Medulla oblongata (tissue), 1 donor: Measurements from ENCODE around the gene SHFL.

Experiments used
- DNase-seq: peaks from one replicate; pipeline ENCODE4 v3.0.0-alpha.2; 2015; ENCODE audit errors: extremely low spot score

The SHFL gene

DNA sequence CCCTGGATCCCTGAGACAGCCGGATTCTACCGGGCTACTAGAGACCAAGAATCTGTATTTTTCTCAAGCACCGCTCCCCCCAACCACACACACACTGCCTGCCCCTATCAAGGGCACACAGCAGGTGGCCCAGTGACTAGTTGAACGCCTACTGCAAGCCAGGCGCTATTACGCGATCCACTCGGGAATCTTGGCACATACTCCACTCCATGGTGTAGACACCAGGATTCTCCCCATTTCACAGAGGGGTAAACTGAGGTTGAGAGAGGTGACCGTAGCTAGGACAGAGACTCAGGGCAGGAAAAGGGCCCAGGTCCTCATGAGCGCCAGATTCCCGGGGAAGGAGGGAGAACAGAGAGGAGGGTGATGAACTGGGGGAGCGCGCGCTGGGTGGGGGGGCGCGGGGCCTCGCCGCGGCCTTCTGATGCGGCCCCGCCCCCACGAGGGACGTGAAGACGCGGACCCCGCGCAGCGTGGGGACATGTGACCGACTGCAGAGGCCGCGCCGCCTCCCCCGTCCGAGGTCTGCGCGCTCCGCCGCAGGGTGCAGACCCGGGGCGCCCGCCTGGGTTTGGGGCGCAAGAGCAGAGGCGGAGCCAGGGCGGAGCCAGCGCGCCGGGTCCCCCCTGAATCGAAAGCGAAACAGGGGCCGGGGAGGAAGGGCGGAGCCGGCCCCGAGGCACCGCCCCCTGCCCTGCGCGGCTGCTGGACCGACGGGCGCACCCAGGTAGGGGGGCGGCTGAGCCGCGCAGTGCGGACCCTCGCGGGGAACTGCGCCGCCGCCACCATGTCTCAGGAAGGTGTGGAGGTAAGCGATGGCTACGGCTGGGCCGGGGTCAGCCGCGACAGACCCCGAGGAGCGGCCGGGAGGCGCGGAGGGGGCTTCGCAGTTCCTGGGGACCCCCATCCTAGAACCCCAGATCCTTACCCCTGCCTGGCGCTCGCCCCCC is at the start of gene SHFL:
TSS of gene SHFL (plus strand) at position 677 of the 950 bp plus-strand sequence. CDS start at position 788, 111 bp downstream.
- peak; percentile 66 for DNase-seq

DNA sequence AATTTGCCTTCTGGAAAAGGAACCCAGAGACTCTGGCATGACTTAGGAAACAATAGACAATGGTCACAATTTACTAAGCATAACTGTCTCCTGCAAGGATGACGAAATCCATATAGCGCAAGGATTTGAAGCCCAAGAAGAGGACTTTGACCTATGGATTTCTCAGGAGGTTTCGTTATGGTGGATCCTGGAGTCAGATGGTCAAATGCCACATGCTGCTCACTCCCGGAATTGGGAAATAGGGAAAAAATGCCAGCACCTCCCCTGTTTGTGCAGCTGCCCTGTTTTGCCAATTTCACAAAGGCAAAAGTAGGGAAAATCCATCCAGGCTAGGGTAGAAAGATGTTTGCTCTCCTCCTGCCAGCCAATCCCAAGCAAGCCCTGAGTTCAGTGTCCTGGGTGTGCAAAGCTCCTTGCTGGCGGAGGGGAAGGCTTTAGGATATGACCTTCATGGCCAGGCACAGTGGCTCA is 49.5 kb upstream of the SHFL start:
- no peak for DNase-seq

DNA sequence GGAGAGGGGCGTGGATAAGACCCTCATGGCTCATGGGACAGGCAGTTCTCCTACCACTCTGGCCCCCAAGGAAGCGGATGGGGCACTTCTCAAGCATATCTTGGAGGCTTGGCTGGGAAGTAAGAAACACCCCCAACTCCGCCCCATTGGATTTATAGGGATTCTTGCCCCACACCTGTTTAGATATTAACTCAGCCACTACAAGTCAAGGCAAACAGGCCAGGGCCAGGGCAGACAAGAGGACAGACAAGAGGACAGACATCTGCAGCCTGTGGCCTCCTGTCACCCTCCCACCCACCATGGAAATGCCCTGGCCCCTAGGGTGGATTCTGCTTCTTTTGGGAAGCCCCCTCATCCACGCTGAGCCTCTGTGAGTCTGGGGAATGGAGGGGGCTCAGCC is 48.8 kb upstream of the SHFL start:
- no peak for DNase-seq

DNA sequence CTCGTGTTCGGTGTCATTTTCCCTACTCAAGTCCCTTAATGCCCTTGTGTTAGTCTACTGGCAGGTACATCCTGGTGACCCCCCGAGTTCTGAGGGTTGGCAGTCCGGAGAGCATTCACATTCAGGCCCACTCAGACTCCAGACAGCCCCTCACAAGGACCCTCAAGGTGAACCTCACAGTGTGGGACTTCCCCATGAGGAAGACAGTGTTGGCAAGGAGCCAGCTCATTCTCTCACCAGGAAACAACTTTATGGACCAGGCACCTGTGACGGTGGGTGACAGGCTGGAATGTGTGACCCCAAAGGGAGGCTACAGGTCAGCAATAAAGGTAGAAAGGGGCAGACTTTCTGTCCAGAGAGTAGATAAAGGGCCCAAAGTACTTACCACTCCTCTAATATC is 48.3 kb upstream of the SHFL start:
- DNase-seq: no peak

DNA sequence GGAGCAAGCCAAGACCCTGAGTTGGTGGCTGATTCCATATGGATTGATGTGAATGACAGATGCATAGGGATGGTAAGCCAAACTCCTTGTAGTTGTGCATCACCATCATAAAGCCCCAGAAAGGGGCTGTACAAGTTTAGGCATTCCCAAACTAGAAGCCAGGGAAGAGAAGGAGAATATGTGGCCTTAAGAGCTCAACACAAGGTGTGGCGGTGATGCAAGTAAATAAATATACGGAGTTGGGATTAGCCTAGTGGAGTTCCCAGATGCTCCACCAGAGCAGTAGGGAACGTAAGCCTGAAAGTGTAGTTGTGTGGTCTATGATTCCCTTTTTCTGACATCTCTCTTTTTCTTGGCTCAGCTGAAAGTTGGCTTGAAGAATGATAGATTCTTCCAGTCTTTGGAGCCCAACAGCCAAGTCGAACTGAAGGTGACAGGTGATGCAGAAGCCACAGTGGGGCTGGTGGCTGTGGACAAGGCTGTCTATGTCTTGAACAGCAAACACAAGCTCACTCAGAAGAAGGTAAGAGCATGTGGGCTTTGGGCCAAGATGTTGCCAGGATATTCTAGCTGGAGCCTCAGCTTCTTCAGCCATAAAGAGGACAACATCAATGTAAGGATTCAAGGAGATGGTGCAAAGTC is 42.7 kb upstream of the SHFL start:
- no peak for DNase-seq

DNA sequence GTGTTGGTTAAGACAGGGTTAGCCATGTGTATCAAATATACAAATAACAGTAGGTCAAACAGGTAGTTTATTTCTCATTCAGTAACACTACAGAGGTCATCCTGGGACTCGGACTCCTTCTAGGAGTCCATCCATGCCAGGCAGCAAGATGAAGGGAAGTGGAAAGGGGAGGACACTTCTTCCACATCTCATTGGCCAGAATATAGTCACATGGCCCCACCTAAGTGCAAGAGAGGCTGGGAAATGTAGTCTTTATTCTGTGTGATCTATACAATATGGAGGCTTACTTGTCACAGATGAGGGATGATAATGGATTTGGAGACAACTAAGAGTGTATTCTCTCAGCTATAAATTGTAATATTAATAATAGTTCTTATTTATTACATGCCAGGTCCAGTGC is 41.7 kb upstream of the SHFL start:
- DNase-seq: no peak

DNA sequence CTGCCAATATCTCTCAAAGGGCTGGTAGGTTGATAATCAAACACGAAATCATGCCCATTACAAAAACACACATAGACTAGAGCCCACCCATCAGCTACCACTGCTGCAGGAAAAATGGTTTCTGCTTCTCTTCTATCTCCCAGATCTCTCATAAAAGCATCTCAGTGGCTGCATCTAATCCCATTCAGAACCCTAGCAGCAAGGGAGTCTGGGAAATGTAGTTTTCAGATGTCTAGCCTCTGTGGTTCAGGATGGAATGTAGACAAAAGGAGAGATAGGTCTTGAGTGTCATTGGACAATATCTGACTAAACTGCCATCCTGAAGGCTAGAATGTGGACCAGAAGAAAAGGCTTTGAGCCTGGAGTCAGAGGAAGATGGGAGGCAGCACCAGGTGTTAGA is 40.7 kb upstream of the SHFL start:
- DNase-seq: no peak

DNA sequence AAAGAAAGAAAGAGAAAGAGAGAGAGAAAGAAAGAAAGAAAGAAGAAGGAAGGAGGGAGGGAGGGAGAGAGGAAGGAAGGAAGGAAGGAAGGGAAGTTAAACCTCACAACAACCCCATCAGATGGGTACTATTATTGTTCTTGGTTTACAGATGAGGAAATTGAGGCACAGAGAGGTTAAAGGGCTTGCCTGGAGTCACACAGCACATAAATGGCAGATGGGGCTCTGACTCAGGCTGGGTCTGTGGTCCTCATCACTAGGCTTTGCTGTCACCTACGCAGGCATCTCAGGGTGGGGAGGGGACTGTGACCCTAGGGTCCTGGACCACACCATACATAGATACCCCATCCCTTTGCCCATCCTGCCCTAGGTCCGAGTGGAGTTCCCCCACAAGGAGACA is 36.5 kb upstream of the SHFL start:
- no peak for DNase-seq

DNA sequence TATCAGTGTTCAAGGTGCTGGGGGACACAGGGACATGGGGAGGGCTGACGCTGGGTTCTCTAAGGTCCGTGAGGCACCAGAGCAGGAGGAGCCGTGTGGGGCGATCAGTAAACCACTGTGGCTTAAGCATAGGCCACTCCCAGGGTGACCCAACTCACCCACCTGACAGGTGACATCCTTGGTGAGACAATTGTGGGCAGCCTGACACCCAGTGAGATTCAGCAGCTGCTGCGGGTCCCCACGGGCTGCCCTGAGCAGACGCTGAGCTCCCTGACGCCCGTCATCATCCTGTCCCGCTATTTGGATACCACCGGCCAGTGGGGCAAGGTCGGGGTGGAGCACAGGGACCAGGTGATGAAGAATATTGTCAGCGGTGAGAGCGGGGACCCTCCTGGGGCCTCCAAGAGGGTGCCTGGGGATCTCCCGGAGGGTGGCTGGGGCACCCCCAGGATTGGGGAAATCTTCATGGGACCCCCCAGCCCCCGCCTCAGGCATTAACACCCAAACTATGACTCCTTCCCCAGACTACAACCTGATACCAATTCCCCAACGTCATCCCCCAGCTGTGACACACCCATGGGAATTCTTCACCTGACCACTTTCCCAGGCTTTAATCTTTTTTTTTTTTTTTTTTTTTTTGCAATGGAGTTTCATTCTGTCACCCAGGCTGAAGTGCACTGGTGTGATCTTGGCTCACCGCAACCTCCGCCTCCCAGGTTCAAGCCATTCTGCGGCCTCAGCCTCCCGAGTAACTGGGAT is 33.3 kb upstream of the SHFL start:
- no peak for DNase-seq

DNA sequence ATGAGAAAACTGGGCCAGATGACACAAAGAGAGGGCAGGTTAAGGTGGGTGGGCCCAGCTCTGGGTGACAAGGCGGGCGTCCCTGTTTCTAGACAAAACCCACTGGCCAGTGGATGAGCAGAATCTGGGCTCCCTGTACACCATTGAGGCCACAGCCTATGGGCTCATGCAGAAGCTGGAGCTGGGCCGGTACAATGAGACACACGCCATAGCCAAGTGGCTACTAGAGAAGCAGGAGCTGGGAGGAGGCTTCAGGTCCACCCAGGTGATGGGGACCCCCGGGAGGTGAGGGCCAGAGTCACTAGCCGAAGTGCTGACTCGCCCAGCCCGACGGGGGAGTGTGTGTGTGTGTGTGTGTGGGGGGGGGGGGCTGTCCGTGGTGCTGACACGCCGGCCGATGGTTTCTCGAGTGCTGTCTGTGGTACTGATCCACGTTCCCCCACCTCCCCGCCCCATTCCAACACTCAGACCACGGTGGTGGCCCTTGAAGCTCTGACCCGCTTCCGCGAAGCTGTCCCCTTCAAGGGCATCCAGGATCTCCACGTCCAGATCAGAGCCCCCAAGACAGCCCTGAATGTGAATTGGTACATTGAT is 24.3 kb upstream of the SHFL start:
- no peak for DNase-seq

DNA sequence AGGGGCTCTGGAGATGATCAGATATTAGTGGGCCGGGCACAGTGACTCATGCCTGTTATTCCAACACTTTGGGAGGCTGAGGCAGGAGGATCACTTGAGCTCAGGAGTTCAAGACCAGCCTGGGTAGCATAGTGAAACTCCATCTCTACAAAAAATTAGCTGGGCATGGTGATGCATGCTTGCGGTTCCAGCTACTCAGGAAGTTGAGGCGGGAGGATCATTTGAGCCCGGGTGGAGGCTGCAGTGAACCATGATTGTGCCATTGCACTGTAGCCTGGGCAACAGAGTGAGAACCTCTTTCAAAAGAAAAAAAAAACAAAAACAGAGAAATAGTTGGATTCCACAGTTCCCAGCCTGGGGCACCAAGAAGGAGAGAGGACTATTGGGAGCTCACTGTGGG is 17.9 kb upstream of the SHFL start:
- no peak for DNase-seq

DNA sequence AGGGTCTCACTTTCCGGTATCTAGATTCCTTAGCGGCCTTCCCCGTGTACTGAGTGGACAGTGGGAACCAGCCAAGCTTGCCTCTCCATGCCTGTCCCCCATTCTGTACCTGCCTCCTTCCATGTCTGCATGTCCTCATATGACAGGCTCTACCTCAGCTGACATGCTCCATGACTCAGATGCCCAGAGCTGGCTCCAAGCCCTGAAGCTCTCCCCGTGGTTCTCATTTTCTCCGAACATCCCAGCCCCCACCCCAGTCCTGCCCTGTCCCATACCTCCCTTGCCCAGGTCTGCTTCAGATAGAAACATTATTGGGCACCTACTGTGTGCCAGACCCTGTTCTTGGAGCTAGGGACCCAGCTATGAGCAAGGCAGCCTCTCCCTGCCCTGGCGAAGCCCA is 17.1 kb upstream of the SHFL start:
- no peak for DNase-seq

DNA sequence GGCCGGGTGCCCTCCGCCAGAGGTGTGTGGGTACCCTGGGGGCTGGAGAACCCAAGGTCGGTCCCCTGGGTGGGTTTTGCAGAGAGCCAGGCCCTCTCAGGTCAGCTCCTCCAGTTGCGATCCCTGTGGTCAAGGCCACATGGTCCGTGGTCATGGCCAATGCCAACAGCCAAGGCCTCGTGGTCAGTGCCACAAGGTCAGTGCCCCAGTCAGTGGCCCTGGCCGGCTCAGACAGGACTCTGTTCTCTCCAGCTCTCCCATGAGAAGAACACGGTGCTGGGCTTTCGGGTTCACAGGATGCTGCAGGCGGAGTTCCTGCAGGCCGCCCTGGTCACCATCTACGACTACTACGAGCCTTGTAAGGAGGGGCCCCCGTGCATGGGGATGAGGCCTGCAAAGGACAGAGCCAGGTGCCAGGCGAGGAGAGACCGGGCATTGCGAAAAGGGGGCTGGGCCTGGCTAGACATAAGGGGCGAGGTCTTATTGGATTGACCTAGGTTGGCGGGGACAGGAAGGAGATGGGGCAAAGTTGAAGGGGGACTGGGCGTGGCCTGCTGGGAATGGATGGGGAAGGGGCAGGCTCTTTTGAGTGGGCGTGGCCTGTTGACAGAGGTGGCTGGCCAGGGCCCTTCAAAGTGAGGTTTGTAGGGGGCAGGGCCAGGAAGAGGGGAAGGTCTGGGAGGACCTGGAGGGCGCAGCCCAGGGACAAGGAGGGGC is 15.2 kb upstream of the SHFL start:
- DNase-seq: no peak

DNA sequence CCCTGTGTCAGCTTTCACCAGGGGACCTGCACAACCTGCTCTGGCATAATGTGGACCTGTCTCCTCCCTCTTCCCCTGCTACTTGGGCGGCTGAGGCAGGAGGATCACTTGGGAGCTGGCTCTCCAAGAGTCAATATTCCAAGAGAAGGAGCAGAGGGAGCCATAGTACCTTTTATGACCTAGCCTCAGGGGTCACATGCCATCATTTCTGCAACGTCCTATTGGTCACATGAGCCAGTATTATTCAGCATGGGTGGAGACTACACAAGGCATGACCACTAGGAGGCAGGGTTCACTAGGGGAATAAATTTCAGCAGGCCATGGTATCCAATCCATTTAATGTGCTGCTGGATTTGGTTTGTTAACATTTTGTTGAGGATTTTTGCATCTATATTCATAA is 12.0 kb upstream of the SHFL start:
- DNase-seq: no peak

DNA sequence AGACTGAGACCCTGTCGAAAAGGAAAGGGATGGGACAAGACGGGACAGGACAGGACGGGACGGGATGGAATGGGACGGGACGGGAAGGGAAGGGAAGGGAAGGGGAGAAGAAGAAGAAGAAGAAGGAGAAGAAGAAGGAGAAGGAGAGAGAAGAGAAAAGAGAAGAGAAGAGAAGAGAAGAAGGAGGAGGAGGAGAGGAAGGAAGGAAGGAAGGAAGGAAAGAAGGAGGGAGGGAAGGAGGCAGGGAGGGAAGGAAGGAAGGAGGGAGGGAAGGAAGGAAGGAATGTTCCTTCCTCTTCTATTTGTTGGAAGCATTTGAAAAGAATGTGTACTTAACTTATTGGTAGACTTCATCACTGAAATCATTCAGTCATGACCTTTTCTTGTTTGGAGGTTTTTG is 9.6 kb upstream of the SHFL start:
- no peak for DNase-seq

DNA sequence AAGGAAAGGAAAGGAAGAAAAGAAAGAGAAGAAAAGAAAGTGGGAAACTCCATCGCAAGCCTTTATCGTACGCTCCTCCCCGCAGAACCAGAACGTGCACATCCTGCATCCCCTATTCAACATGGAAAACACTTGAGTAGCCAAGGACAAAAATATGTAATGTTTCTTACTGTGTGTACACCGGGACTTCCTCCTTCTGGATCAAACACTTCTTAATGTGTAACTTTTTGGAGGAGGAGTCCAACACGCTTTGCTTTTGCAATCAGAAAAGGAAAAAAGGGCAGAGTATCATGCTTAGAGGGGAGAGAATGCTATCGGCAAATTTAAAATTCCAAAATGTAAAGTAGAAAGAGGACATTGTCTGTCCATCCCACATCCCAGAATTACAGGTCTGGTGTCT is 7.8 kb upstream of the SHFL start:
- DNase-seq: no peak

DNA sequence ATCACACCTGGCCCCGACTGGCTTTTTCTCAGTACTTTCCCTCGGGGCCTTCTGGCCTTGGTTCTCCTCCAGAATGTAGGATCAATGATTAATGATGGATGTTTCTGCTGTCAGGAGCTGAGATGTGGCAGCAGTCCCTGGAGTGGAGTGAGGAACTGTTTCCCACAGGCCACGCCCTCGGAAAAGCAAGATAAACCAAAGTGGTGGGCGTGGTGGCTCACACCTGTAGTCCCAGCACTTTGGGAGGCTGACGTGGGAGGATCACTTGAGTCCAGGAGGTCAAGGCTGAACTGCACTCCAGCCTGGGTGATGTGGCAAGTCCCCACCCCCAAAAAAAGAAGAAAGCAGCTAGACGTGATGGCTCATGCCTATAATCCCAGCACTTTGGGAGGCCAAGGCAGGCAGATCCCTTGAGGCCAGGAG is 7.1 kb upstream of the SHFL start:
- DNase-seq: no peak

DNA sequence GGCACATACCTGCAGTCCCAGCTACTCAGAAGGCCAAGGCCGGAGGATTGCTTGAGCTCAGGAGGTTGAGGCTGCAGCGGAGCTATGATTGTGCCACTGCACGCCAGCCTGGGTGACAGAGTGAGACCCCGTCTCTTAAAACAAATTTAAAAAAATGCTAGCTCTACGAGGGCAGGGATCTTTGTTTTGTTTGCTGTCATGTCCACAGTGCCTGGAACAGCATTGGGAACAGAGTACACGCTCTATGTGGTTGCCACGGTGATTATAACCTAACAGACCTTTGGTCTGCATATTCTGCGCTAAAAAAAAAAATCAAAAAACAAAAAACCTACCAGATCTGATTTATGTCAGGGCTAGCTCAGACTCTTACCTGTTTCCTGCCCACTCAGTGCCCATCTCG is 2.2 kb upstream of the SHFL start:
- no peak for DNase-seq

DNA sequence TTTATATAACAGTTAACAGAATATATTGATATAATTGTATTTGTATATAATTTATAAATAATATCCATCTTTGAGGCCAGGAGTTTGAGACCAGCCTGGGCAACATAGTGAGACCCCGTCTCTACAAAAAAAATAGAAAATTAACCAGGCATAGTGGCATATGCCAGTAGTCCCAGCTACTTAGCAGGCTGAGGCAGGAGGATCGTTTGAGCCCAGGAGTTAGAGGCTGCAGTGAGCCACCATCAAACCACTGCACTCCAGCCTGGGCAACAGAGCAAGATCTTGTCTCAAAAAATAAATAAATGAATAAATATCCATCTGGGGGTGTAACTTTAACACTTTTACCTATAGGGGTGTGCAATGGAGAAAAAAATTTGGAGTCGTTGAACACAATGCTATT is 1.3 kb upstream of the SHFL start:
- DNase-seq: no peak

DNA sequence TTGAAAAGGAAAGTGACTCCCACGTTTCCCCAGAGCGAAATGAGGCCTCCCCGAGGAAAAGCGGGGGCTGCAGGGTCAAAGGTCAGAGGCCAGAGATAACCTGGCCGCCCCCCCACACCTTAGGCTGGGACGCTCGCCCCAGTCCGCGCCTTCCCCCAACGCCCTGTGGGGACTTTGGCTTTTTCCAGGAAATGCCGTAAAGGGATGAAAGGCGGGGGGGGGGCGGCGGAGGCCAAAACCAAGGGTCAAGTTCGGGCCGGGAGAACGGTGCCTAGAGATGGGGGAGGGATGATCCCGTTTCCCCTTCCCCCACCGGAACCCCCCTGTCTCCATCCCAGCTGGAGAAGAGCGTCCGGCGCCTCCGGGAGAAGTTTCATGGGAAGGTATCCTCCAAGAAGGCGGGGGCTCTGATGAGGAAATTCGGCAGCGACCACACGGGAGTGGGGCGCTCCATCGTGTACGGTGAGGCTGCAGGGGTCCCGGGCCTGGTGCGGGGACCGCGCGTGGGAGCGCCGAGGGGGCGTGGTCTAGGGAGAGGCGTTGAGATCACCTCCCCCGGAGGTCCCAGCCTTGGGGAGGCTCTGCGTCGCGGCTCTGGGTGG is 575 bp downstream of the SHFL start:
- no peak for DNase-seq
